ENCODE results near the gene FBXO11.

DNA sequence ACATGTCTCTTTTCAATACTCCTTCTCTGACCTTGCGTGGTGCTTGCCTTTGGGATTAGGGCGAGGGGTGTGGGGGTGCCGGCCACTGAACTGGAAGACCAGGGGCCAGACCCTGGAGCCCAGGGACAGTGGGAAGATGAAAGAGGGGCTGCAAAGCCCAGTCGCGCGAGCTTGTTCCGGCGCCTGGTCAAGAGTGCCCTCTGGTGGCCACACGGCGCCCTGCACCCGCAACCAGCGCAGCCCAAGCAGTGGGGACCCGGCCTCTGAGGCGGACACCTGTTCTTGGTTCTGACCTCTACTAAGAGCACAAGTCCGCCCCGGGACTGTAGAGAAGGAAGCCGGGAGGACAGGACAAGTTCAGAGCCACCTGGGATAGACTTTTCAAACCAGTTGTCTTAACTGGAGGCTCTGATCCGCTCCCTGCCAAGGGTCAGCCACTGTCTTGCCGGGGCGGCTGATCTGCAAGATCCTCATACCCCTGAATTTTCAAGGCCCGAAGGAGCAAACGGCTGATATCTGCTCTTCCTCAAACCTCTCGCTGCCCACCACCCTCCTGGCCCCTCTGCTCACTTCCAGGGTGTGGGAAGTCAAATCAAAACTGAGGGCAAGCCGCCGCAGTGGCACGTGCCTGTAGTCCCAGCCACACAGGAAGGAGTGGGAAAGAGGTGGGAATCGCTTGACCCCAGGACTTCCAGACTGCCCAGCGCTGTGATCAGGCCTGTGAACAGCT is 138.3 kb downstream of the FBXO11 start:
- TF ChIP-seq CTCF (conservative IDR thresholded peaks at IDR 0.05) (peak; percentile 100), EZH2 (IDR thresholded peaks at IDR 0.05; ENCODE audit: low read depth) (no peak)

Data from PC-9 (cell line).